ENCODE results near the gene ACTR1A. TPM values are rescaled to one million over a fixed set of nuclear protein-coding genes. Genes with fewer than 3 reads are reported as not detected.
A peak's percentile ranks its signal among the peaks of the same experiment; 100 is the strongest.

Gene ACTR1A
- total and polyA plus RNA-seq, 9 of the 15 experiments (the other 6 are each of a cell fraction or from before 2014, with no cell fraction given), result 36.3 to 77.2 (median 49.6) TPM

DNA sequence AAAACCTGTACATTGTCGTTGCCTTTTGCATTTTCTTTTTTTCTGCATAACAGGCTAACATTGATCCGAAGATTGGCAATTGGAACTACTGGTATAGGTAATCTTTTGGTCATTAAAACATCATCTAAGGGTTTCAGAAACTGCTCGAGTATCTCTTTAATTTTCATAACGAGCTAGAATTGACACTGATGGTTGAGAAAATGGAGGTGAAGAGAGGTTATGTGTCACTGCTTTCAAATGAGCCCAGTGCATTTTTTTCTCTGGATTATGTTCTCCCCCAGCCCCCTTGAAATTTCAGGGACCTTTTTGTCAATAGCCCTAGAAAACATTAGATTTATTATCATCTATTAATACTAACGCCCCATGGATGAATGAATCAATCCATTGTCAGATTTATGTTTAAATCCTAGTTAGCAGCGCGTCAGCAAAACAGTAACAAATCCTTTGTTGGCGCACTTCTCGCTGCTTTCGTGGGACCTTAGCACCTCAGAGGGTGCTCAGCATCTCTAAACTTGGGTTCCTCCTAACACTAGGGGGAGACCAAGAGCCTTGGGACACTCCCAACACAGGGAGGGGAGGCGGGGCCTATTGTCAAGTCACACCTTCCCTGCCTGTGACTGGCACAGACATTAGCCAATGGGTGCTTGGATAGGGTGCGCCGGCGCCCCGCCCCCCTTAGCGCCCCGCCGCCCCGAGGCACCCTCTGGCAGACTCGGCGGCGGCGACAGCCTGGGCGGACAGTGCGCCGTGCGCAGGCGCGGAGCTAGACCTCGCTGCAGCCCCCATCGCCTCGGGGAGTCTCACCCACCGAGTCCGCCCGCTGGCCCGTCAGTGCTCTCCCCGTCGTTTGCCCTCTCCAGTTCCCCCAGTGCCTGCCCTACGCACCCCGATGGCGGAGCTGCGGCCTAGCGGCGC is 1.0 kb upstream of the ACTR1A start, which contains the start of gene SUFU (continued):
- TF ChIP-seq FOXO4 (CRISPR knock-in tag; IDR thresholded peaks at IDR 0.05), result no peak
- TF ChIP-seq, protein P1, sequence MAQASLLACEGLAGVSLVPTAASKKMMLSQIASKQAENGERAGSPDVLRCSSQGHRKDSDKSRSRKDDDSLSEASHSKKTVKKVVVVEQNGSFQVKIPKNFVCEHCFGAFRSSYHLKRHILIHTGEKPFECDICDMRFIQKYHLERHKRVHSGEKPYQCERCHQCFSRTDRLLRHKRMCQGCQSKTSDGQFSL (CRISPR knock-in tag; IDR thresholded peaks at IDR 0.05), result no peak
- TF ChIP-seq, protein P1 (tag; IDR thresholded peaks at IDR 0.05), result no peak
- no peak for TF ChIP-seq ZNF408 (CRISPR knock-in tag; IDR thresholded peaks at IDR 0.05; ENCODE audit: low read depth)
- TF ChIP-seq RBFOX2 (IDR thresholded peaks at IDR 0.05; ENCODE audit: low read depth, low read length), result peak; percentile 60
- peak; percentile 81; the same call in 1 of the 2 replicates for TF ChIP-seq ZNF12 (CRISPR knock-in tag; IDR thresholded peaks at IDR 0.05)
- TF ChIP-seq DDX20 (tag; IDR thresholded peaks at IDR 0.05; ENCODE audit: low read depth), result no peak
- TF ChIP-seq NR4A1 (CRISPR knock-in tag; IDR thresholded peaks at IDR 0.05), result no peak
- TF ChIP-seq NR4A1 (tag; IDR thresholded peaks at IDR 0.05), result no peak
- TF ChIP-seq ARNT (IDR thresholded peaks at IDR 0.05), result no peak
- no peak for TF ChIP-seq ELK1 (CRISPR knock-in tag; IDR thresholded peaks at IDR 0.05)
- TF ChIP-seq HMG20B (CRISPR knock-in tag; IDR thresholded peaks at IDR 0.05), result no peak
- TF ChIP-seq SMARCB1 (IDR thresholded peaks at IDR 0.05; ENCODE audit: insufficient read length, low read depth), result no peak
- TF ChIP-seq ZNF140 (CRISPR knock-in tag; IDR thresholded peaks at IDR 0.05), result no peak
- no peak for TF ChIP-seq ZNF354B (CRISPR knock-in tag; IDR thresholded peaks at IDR 0.05)
- TF ChIP-seq CCNT2 (IDR thresholded peaks at IDR 0.05; ENCODE audit: borderline replicate concordance, extremely low read depth, insufficient read length, low read depth, low read length), result no peak
- peak; percentile 52 to 74 for TF ChIP-seq RAD21 (CRISPR knock-in tag; conservative IDR thresholded peaks at IDR 0.05 in 1 of 2, IDR thresholded peaks at IDR 0.05 in 1 of 2)
- no peak for TF ChIP-seq NCOA6 (IDR thresholded peaks at IDR 0.05)
- TF ChIP-seq FOXJ2 (tag; IDR thresholded peaks at IDR 0.05), result no peak
- TF ChIP-seq ZNF764 (CRISPR knock-in tag; IDR thresholded peaks at IDR 0.05; ENCODE audit: low read depth), result no peak
- TF ChIP-seq, protein P2, sequence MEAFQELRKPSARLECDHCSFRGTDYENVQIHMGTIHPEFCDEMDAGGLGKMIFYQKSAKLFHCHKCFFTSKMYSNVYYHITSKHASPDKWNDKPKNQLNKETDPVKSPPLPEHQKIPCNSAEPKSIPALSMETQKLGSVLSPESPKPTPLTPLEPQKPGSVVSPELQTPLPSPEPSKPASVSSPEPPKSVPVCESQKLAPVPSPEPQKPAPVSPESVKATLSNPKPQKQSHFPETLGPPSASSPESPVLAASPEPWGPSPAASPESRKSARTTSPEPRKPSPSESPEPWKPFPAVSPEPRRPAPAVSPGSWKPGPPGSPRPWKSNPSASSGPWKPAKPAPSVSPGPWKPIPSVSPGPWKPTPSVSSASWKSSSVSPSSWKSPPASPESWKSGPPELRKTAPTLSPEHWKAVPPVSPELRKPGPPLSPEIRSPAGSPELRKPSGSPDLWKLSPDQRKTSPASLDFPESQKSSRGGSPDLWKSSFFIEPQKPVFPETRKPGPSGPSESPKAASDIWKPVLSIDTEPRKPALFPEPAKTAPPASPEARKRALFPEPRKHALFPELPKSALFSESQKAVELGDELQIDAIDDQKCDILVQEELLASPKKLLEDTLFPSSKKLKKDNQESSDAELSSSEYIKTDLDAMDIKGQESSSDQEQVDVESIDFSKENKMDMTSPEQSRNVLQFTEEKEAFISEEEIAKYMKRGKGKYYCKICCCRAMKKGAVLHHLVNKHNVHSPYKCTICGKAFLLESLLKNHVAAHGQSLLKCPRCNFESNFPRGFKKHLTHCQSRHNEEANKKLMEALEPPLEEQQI (IDR thresholded peaks at IDR 0.05), result no peak
- no peak for TF ChIP-seq DNMT1 (IDR thresholded peaks at IDR 0.05)
